Nephron (organoid): ENCODE measurements around the gene TULP4.

Experiments
- H3K27ac Mint-ChIP-seq, 3 experiments: 2 replicates each; pipeline ENCODE4 v1.8.0; 2020; ENCODE audit warnings: mixed read lengths in 3 of 3, mild to moderate bottlenecking in 2 of 3, moderate library complexity in 1 of 3
- H3K27me3 Mint-ChIP-seq: 2 replicates; pipeline ENCODE4 v1.8.0; 2021; ENCODE audit warnings: low read depth, mild to moderate bottlenecking, moderate library complexity, mixed read lengths
- H3K36me3 Mint-ChIP-seq: 2 replicates; pipeline ENCODE4 v1.8.0; 2020; ENCODE audit warnings: low read depth, mixed read lengths
- H3K4me1 Mint-ChIP-seq: 2 replicates; pipeline ENCODE4 v1.8.0; 2020; ENCODE audit warnings: mixed read lengths
- H3K4me3 Mint-ChIP-seq, 3 experiments: 2 replicates each; pipeline ENCODE4 v1.8.0; 2020; ENCODE audit warnings: mild to moderate bottlenecking in 3 of 3, mixed read lengths in 3 of 3, moderate library complexity in 2 of 3
- H3K9me3 Mint-ChIP-seq: 2 replicates; pipeline ENCODE4 v1.8.0; 2020; ENCODE audit warnings: mixed read lengths
- CTCF ChIP-seq, 3 experiments: fragments of 200-600 bp; sonication (generic); IDR thresholded peaks; one replicate each; pipeline ENCODE4 v1.5.0; 2021; ENCODE audit warnings: antibody characterized with exemption in 3 of 3; ENCODE audit not compliant: unreplicated experiment in 3 of 3

Gene TULP4

GRCh38 chr6:158406736-158407135 lies 94.5 kb downstream of the TULP4 start:
- Mint-ChIP-seq H3K36me3 (peaks cover 30% of the 10 kb centered on the region), H3K4me1 (peaks cover 54% of the 10 kb centered on the region), H3K4me3 (no peak overlapping the region), H3K9me3 (peaks cover 11% of the 10 kb centered on the region), H3K27me3 (no peaks in the 10 kb centered on the region), H3K27ac (peak overlapping the region in 2 of 3 experiments; percentile 26 to 33)
- TF ChIP-seq CTCF (IDR thresholded peaks at IDR 0.05; ENCODE audit: unreplicated experiment in 3 of 3) = no peak

GRCh38 chr6:158408013-158408412 lies 95.7 kb downstream of the TULP4 start:
- Mint-ChIP-seq H3K9me3 (peaks cover 11% of the 10 kb centered on the region), H3K27ac (peak overlapping the region; percentile 49 to 69 (median 52)), H3K36me3 (peaks cover 30% of the 10 kb centered on the region), H3K4me1 (peaks cover 50% of the 10 kb centered on the region), H3K27me3 (no peaks in the 10 kb centered on the region), H3K4me3 (peak overlapping the region in 1 of 3 experiments; percentile 22)
- no peak for TF ChIP-seq CTCF (IDR thresholded peaks at IDR 0.05; ENCODE audit: unreplicated experiment in 3 of 3)

GRCh38 chr6:158408552-158409130 lies 96.4 kb downstream of the TULP4 start:
- no peak overlapping the region for H3K4me3 Mint-ChIP-seq
- H3K27me3 Mint-ChIP-seq = no peaks in the 10 kb centered on the region
- H3K4me1 Mint-ChIP-seq = peaks cover 51% of the 10 kb centered on the region
- peak overlapping the region; percentile 38 to 52 (median 49) for H3K27ac Mint-ChIP-seq
- H3K9me3 Mint-ChIP-seq = peaks cover 11% of the 10 kb centered on the region
- no peak for TF ChIP-seq CTCF (IDR thresholded peaks at IDR 0.05; ENCODE audit: unreplicated experiment in 3 of 3)
- H3K36me3 Mint-ChIP-seq = peaks cover 33% of the 10 kb centered on the region

- Mint-ChIP-seq H3K4me1 (peaks cover 51% of the 10 kb centered on the region), H3K36me3 (peaks cover 37% of the 10 kb centered on the region), H3K4me3 (no peak overlapping the region), H3K27ac (peak overlapping the region; percentile 38 to 52 (median 49)), H3K27me3 (no peaks in the 10 kb centered on the region), H3K9me3 (peaks cover 11% of the 10 kb centered on the region)
- TF ChIP-seq CTCF (IDR thresholded peaks at IDR 0.05; ENCODE audit: unreplicated experiment in 3 of 3) = no peak
Observed at GRCh38 chr6:158409451-158409850, 97.2 kb downstream of the TULP4 start.

GRCh38 chr6:158410784-158411183 lies 98.5 kb downstream of the TULP4 start:
- no peak for TF ChIP-seq CTCF (IDR thresholded peaks at IDR 0.05; ENCODE audit: unreplicated experiment in 3 of 3)
- Mint-ChIP-seq H3K9me3 (peaks cover 3% of the 10 kb centered on the region), H3K27me3 (no peaks in the 10 kb centered on the region), H3K36me3 (peaks cover 36% of the 10 kb centered on the region), H3K4me1 (peaks cover 40% of the 10 kb centered on the region), H3K27ac (peak overlapping the region in 1 of 3 experiments; percentile 63), H3K4me3 (no peak overlapping the region)

GRCh38 chr6:158411998-158412397 lies 99.7 kb downstream of the TULP4 start:
- Mint-ChIP-seq H3K4me1 (peaks cover 28% of the 10 kb centered on the region), H3K27me3 (no peaks in the 10 kb centered on the region), H3K9me3 (no peaks in the 10 kb centered on the region), H3K36me3 (peaks cover 36% of the 10 kb centered on the region), H3K27ac (no peak overlapping the region), H3K4me3 (no peak overlapping the region)
- no peak for TF ChIP-seq CTCF (IDR thresholded peaks at IDR 0.05; ENCODE audit: unreplicated experiment in 3 of 3)
